Motor neuron (in vitro differentiated cells): ENCODE measurements around the gene UBASH3B. TPM values are rescaled to one million over a fixed set of nuclear protein-coding genes. Genes with fewer than 3 reads are reported as not detected.
A peak's percentile ranks its signal among the peaks of the same experiment; 100 is the strongest.

ENCODE experiments used
- ATAC-seq, 8 experiments: fragments of 200-7000 bp; cut with Tn5 transposase; replicated peaks in 6 of 8; 2 replicates each; pipeline ENCODE4 v1.8.0; 2021; ENCODE audit warnings: mild to moderate bottlenecking in 8 of 8, moderate library complexity in 8 of 8
- H3K27ac ChIP-seq, 2 donors: fragments of 250-450 bp; sonication (Bioruptor Pico); 2 replicates each; pipeline ENCODE4 v1.9.0; 2021; ENCODE audit warnings: antibody characterized with exemption in 2 of 2, mild to moderate bottlenecking in 2 of 2, moderate library complexity in 1 of 2
- H3K4me1 ChIP-seq, 2 donors: fragments of 250-450 bp; sonication (Bioruptor Pico); replicated peaks in 1 of 2; 2 replicates each; pipeline ENCODE4 v1.6.1; 2021; ENCODE audit warnings: antibody characterized with exemption in 2 of 2, mild to moderate bottlenecking in 2 of 2, moderate library complexity in 1 of 2
- H3K4me3 ChIP-seq, 5 donors: fragments of 250-450 bp; sonication (Bioruptor Pico); 2 replicates each; pipeline ENCODE4 v1.9.0; 2021; ENCODE audit warnings: antibody characterized with exemption in 5 of 5, mild to moderate bottlenecking in 5 of 5, moderate library complexity in 4 of 5
- WGBS, 10 experiments: fragments of 450-650 bp; shearing (Covaris generic); methylation state at CpG; one replicate each; pipeline ENCODE4 v1.0.0; 2022; 5-methylcytosine and 5-hydroxymethylcytosine counted together
- in situ Hi-C, 9 experiments: fragments of 400-800 bp; cut with MboI; loops; one replicate each; pipeline ENCODE4 v1.15.0; 2021; ENCODE audit warnings: low sequenced_read_pairs in 9 of 9, low pct_unique_long_range_greater_than_20kb in 2 of 9; ENCODE audit not compliant: unreplicated experiment in 9 of 9
- total RNA-seq, 8 experiments: library from RNA; unstranded; fragments of 300-600 nt; gene quantifications; 2 replicates each; pipeline versions ENCODE4 v1.2.3 to v1.2.4, GENCODE V29; 2022

UBASH3B gene
- total RNA-seq, 8 experiments from 2014 or later: 0.72 to 16.5 (median 3.5) TPM

DNA sequence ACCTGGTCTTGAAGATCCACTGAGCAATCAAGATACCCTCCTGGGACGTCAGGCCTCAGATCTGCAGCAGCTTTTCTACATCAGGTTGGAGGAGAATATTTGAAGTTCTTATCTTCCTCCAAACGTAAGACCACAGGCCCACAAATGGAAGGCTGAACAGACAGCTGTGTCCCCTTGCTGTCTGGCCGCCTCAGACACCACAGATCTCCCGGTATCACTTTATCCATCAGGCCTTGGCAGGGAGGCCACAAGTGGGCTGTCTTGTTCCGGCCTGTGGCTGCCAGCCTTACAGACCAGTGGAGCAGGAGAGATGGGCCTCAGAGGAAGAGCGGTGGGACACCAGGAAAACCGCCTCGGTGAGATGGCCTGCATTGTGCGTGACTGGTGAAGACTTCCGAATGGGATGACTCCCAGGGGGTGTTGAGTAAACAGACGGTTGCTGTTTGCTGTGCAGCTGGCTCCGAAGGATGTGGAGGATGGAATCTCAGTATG is 15.9 kb downstream of the UBASH3B start:
- WGBS, 10 experiments: 33 to 100% (median 89%) methylated on average over 2 to 12 of the region's 12 CpGs; no CpG with 5 or more reads in 3 of the 10 experiments
- in situ Hi-C loops: no loop called here
- Histone ChIP-seq H3K27ac (no peak overlapping the region), H3K4me1 (peaks cover 2 to 7% of the 10 kb centered on the region in 2 donors), H3K4me3 (no peak overlapping the region)
- ATAC-seq: peak in 3 of 8 experiments; percentile 37 to 91 (median 45)

DNA sequence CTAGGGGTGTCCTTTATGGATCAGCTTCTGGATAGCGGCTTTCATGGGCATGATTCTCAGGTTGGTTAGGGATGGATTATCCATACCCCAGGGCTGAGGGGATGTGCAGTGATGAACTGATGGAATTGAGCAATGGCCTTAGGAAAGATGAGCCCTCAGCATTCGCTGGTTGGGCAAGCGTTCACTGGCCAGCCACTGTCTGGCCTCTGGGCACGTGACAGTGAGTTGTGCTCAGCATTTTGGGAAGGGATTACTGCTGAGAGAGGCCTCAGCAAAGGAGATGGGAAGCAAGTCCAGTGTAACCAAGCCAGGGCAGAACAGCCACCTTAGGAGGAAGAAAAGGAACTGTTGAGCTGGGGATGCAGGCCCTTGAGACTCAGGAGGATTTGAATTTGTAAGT is 17.4 kb downstream of the UBASH3B start:
- Histone ChIP-seq H3K4me3 (no peak overlapping the region), H3K27ac (no peak overlapping the region), H3K4me1 (peaks cover 2 to 7% of the 10 kb centered on the region in 2 donors)
- in situ Hi-C loops: no loop called here
- ATAC-seq: no peak
- 60 to 91% (median 82%) methylated on average over 1 to 4 of the region's 4 CpGs; no CpG with 5 or more reads in 4 of the 10 experiments for WGBS, 10 experiments

DNA sequence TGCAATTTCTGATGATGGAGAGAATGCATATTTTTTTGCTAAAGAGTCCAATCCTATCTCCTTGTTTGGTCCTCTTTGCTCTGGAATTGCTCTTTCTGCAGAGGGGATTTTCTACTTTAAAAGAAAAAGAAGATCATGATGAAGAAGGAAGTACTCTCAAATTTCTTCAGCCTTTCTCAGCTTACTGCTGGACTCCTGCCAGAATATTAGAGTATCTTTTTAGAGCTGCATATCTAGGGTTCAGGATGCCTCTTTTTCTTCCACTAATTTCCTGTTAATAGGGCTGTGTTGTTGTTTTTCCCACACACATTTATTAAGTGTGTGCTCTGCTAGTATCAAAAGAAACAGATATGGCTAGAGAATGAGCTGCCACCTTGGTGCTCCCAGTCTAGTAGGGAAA is 18.2 kb downstream of the UBASH3B start:
- no peak overlapping the region for H3K27ac ChIP-seq
- in situ Hi-C loops: no loop called here
- no peak overlapping the region for H3K4me3 ChIP-seq
- ATAC-seq: no peak
- H3K4me1 ChIP-seq: peaks cover 2 to 7% of the 10 kb centered on the region in 2 donors

DNA sequence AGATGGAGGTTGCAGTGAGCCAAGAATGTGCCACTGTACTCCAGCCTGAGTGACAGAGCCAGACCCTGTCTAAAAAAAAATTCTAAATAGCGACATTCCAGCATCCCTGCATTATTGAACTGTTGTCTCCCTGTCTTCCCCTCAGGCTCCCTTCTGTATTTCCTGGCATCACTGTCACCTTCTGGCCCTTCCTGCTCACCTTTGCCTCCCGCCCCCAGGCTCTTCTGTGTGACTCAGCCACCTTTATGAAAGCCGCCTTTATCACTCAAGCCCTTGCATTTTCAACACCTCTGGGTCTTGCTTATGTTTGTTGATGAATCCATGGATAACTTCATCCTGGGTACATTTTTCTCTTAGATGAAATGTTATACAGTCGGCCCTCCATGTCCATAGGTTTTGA is 21.1 kb downstream of the UBASH3B start:
- in situ Hi-C loops: no loop called here
- Histone ChIP-seq H3K27ac (no peak overlapping the region), H3K4me1 (peaks cover 2 to 7% of the 10 kb centered on the region in 2 donors), H3K4me3 (no peak overlapping the region)
- ATAC-seq: no peak
- WGBS, 10 experiments: 59 to 100% (median 85%) methylated on average over 1 to 4 of the region's 4 CpGs; no CpG with 5 or more reads in 1 of the 10 experiments

DNA sequence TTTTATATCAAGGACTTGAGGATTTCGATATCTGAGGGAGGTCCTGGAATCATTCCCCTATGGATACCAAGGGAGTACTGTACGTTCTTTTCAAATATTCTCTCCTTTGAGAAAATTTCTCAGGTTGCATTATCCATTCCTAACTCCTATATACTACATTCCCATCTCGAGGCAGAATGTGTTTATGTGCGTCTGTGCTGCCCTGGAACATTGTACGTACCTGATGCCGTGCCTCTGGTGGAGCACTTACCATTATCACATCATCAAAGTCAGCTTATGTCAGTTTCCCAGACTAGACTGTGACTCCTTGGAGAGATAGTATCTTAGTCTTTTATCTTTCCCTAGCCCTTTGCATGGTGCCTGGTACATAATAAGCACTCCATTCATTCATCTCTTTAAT is 21.7 kb downstream of the UBASH3B start:
- Histone ChIP-seq H3K4me1 (peaks cover 2 to 7% of the 10 kb centered on the region in 2 donors), H3K4me3 (no peak overlapping the region), H3K27ac (no peak overlapping the region)
- 64 to 100% (median 83%) methylated on average over 2 to 6 of the region's 6 CpGs; no CpG with 5 or more reads in 2 of the 10 experiments for WGBS, 10 experiments
- in situ Hi-C loops: no loop called here
- ATAC-seq: no peak

DNA sequence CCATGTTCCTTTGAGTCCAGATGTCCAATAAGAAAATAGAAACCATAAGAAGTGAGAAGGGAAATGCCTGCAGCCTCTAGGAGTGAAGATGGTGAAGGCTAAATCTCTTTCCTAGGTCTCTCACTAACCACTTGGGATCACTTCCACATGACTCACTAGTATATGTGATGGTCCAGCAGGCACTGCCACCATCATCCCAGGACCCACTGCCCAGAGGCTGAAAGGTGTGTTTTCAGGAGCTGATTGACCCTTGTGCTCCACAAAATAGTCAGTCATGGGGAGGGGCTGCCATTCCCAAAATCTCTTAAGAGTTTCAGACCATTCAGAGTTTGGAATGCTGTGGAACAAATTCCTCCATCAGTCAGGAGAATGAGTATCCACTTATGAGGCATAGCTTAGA is 22.9 kb downstream of the UBASH3B start:
- in situ Hi-C loops: no loop called here
- Histone ChIP-seq H3K4me1 (peaks cover 2 to 7% of the 10 kb centered on the region in 2 donors), H3K27ac (no peak overlapping the region), H3K4me3 (no peak overlapping the region)
- no peak for ATAC-seq

DNA sequence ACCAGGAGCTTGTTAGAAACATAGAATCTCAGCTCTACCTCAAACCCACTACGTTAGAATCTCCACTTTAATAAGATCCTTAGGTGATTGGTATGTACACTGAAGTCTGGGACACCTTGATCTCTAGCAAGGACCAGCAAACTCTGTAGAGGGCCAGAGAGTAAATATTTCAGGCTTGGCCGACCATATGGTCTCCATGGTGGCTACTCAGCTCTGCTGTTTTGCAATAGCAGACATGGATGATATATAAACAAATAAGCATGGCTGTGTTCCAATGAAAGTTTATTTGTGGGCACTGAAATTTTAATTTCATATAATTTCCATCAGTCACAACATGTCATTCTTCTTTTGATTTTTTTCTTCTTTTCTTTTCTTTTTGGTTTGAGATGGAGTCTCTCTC is 23.9 kb downstream of the UBASH3B start:
- no peak overlapping the region for H3K27ac ChIP-seq
- 67 to 100% (median 88%) methylated on average over 1 to 2 of the region's 2 CpGs; no CpG with 5 or more reads in 1 of the 10 experiments for whole genome bisulfite sequencing, 10 experiments
- in situ Hi-C loops: no loop called here
- no peak for ATAC-seq
- peaks cover 2 to 7% of the 10 kb centered on the region in 2 donors for H3K4me1 ChIP-seq
- H3K4me3 ChIP-seq: no peak overlapping the region

DNA sequence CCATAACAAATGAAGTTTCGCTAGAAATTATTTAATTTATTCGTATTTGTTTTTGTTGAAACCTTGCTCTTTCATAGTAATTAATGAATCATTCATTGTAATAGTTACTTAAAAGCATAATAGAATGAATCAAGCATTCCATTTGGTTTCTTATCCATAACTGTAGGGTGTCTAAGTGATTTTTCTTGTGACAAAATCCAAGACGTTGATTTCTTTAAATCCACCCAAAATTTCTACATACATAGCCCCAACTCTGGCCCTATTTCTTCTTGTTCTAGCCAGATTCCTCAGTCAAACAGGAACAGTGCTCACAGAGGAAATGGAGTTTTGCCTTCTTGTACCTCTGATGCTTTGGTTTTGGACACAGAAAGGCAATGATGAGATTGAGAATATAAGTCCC is 25.5 kb downstream of the UBASH3B start:
- Histone ChIP-seq H3K4me3 (no peak overlapping the region), H3K27ac (no peak overlapping the region), H3K4me1 (no peaks in the 10 kb centered on the region)
- 21 to 100% (median 78%) methylated on average over 1 to 3 of the region's 3 CpGs for WGBS, 10 experiments
- ATAC-seq: no peak
- in situ Hi-C loops: no loop called here

DNA sequence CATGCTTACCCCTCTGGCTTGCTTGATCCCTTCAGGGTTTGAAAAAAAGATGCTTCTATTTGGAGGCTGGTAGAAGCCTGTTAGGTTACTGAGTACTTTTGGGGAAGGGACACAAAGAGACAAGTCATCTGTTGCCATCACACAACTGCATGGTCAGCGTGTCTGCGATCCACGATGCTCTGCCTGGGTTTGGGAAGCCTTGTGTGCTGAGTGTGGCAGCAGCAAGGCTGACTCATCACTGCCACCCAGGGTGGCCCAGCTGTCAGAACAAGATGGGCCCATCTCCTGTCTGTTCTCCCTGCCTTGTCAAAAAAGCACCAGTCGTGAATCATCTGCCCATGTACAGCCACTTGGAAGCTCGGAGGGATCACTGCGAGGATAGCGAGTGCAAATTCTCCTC is 26.2 kb downstream of the UBASH3B start:
- H3K27ac ChIP-seq: no peak overlapping the region
- in situ Hi-C loops: no loop called here

DNA sequence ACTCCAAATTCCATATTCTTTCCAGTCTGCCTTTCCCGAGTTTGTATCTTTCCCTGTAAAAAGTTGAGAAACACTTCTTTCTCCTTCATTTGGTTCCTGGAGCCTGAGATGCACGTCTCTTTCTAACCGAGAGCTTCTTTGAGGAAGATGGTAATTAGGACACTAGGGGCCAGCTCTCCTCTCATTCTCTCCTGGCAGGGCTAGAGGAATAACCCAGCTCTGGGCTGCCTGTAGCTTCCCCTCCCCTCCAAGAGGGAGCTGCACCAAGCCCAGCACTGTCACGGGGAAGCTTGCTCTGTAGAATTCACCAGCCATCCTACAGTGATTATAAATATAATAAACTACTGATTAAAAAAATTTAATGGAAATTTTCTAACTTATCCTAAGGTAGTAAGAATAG is 26.9 kb downstream of the UBASH3B start:
- Histone ChIP-seq H3K4me1 (no peaks in the 10 kb centered on the region), H3K4me3 (no peak overlapping the region), H3K27ac (no peak overlapping the region)
- in situ Hi-C loops: no loop called here
- no peak for ATAC-seq
- 32 to 100% (median 83%) methylated on average over 1 to 3 of the region's 4 CpGs; no CpG with 5 or more reads in 2 of the 10 experiments for WGBS, 10 experiments

More for the DNA sequence above, 26.2 kb downstream of the UBASH3B start:
- no peak overlapping the region for H3K4me3 ChIP-seq
- H3K4me1 ChIP-seq: no peaks in the 10 kb centered on the region
- ATAC-seq: peak in 5 of 8 experiments; percentile 38 to 72 (median 63)
- WGBS, 10 experiments: 0 to 98% (median 69%) methylated on average over 2 to 6 of the region's 7 CpGs; no CpG with 5 or more reads in 6 of the 10 experiments

DNA sequence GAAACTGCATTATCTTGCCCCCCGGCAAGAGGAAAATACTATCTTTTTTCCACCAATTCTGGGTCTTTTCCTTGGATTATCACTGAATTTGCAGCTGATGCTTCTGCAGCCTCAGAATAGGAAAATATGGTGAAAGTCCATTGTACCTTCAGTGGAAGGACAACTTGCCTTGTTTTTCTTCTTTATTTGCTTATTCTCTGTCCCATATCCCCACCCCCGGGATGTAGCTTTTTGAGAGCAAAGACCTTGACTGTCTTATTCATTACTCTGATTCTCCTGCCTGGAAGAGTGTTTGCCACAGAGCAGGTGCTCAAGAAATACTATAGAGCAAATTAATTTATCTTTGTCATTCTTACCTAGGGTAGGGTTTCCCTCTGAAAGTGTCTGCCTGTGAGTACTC is 29.5 kb downstream of the UBASH3B start:
- in situ Hi-C loops: no loop called here
- Histone ChIP-seq H3K4me1 (no peaks in the 10 kb centered on the region), H3K27ac (no peak overlapping the region), H3K4me3 (no peak overlapping the region)
- WGBS, 10 experiments: 78 to 100% (median 91%) methylated on average over 1 to 2 of the region's 2 CpGs; no CpG with 5 or more reads in 2 of the 10 experiments
- ATAC-seq: no peak

DNA sequence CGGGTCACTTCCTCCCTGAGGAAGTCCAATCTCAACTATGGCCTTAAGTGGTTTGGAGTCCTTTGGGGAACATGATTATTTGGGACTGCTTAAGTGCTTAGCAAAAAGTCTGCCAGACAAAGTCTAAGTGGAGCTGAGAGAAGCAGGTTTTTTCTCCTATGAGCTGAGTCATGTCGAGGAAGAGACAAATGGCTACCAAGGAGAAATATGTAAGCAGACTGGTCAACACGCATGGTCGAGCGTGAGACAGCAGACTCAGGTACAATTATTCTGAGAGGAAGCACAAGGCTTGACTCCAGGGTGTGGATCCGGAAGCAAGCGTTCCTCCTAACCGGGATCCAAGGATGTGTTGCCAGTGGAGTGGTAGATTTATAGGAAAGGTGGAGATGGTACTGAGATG is 30.6 kb downstream of the UBASH3B start:
- Histone ChIP-seq H3K27ac (no peak overlapping the region), H3K4me1 (peaks cover 2 to 6% of the 10 kb centered on the region in 2 donors), H3K4me3 (no peak overlapping the region)
- WGBS, 10 experiments: 73 to 97% (median 92%) methylated on average over 1 to 7 of the region's 8 CpGs; no CpG with 5 or more reads in 1 of the 10 experiments
- ATAC-seq: no peak
- in situ Hi-C loops: no loop called here

DNA sequence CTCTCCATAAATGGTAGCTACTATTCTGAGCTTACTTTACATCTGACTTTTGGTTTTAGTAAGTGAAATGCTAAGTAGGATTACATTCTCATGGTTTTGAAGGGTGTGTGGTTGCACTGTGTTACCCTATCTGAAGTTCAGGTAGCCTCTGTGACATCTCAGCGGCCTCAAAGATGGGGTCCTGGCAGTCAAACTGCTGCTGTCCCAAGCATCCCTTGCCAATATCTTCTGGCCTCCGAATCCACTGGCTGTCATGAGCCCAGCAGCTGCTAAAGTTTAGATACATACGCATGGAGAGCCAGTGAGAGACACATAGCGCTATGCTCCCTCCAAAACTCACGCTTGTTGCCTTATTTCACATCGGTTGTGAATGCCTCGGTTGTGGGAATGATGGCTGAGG is 34.9 kb downstream of the UBASH3B start:
- in situ Hi-C loops: no loop called here
- H3K4me1 ChIP-seq: peaks cover 3 to 13% of the 10 kb centered on the region in 2 donors
- ATAC-seq: no peak
- 60 to 100% (median 88%) methylated on average over 1 to 6 of the region's 7 CpGs; no CpG with 5 or more reads in 4 of the 10 experiments for WGBS, 10 experiments
- H3K4me3 ChIP-seq: no peak overlapping the region
- H3K27ac ChIP-seq: no peak overlapping the region

DNA sequence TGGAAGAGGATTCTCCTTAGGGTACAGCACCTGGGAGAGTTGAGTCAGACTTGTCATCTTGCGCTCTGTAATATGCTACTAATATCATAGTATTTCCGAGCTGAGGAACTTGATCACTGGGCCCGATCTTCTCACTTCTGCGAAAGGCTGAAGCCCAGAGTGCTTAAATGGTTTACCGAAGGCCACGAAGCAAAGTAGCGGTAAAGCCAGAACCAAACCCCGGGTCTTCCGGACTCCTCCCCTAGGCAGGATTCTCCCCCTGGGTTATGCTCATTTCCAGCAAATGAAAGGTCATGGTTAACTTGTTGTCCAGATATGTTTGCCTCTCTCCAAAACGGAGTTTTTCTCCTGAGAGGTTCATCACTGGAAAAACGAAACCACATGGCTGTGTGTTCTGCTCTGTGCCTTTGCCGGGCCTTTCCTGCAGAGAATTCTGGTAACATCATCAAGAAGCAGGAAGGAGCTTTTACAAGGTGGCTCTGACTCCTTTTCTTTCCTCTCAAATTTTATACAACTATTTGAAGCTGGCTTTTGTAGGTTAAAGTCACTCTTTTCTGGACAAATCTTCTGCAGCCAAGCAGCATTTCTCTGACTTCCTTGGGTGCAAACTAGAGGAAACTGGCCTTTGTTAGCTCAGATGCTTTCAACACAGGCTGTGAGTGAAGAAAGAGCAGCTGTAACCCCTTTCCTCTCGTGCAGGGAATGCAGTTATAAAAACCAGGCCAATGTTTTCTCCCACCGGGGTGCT is 35.5 kb downstream of the UBASH3B start:
- Histone ChIP-seq H3K4me3 (no peak overlapping the region), H3K4me1 (peaks cover 3 to 13% of the 10 kb centered on the region in 2 donors), H3K27ac (peak overlapping the region in 1 of 2 donors; percentile 26)
- WGBS, 10 experiments: 7 to 92% (median 49%) methylated on average over 1 to 11 of the region's 14 CpGs
- in situ Hi-C loops: no loop called here
- peak in 6 of 8 experiments; percentile 28 to 82 (median 46) for ATAC-seq
